Right lung (tissue), 5 donors: ENCODE results near the gene SVEP1. TPM values are rescaled to one million over a fixed set of nuclear protein-coding genes. Genes with fewer than 3 reads are reported as not detected.
"Not testable (repeated sequence)": the region's sequence is repeated elsewhere in the genome, so short reads cannot be mapped to it uniquely, and the experiment has no call there.

ENCODE experiments used
- DNase-seq, 2 donors: peaks; one replicate each; pipeline ENCODE4 v3.0.0-alpha.2; 2013
- polyA plus RNA-seq, 5 donors: library from polyadenylated mRNA; unstranded; fragments of 120-200 nt; gene quantifications; one replicate each; pipeline versions ENCODE4 v1.2.1 to v1.2.3, GENCODE V29; 2013; ENCODE audit warnings: inconsistent platforms in 1 of 5, low replicate concordance in 1 of 5; ENCODE audit not compliant: insufficient read length in 5 of 5, insufficient read depth in 1 of 5

The SVEP1 gene
- polyA plus RNA-seq, 5 donors: 15.8 to 31.9 (median 27.7) TPM

- no peak for DNase-seq
These were observed 1.3 kb upstream of the SVEP1 start for GRCh38 chr9:110580850-110581249.

GRCh38 chr9:110579862-110580219 lies 300 bp upstream of the SVEP1 start:
- peak in 1 of 2 donors; percentile 66 for DNase-seq

- DNase-seq: peak in 1 of 2 donors; percentile 22
These were observed 937 bp downstream of the SVEP1 start for GRCh38 chr9:110578575-110579033.

- DNase-seq: no peak
These were observed 3.6 kb downstream of the SVEP1 start for GRCh38 chr9:110575945-110576344.

GRCh38 chr9:110575169-110575568 lies 4.4 kb downstream of the SVEP1 start:
- no peak for DNase-seq

- no peak for DNase-seq
These were observed 6.2 kb downstream of the SVEP1 start for GRCh38 chr9:110573305-110573704.

- no peak for DNase-seq
These were observed 7.6 kb downstream of the SVEP1 start for GRCh38 chr9:110571801-110572483.

GRCh38 chr9:110566156-110566555 lies 13.4 kb downstream of the SVEP1 start:
- no peak for DNase-seq

GRCh38 chr9:110561826-110562225 lies 17.7 kb downstream of the SVEP1 start:
- no peak for DNase-seq

GRCh38 chr9:110559869-110560268 lies 19.7 kb downstream of the SVEP1 start:
- DNase-seq: no peak

- peak; percentile 90 to 94 for DNase-seq
These were observed 23.8 kb downstream of the SVEP1 start for GRCh38 chr9:110555551-110556331.

- DNase-seq: no peak
These were observed 33.1 kb downstream of the SVEP1 start for GRCh38 chr9:110546411-110546871.

- DNase-seq: no peak
These were observed 33.8 kb downstream of the SVEP1 start for GRCh38 chr9:110545705-110546104.

GRCh38 chr9:110543631-110544051 lies 35.9 kb downstream of the SVEP1 start:
- DNase-seq: peak; percentile 74 to 81

GRCh38 chr9:110541950-110542349 lies 37.6 kb downstream of the SVEP1 start:
- DNase-seq: no peak

- no peak for DNase-seq
These were observed 40.9 kb downstream of the SVEP1 start for GRCh38 chr9:110538647-110539041.

GRCh38 chr9:110537841-110538646 lies 41.5 kb downstream of the SVEP1 start:
- no peak for DNase-seq

GRCh38 chr9:110536822-110537221 lies 42.7 kb downstream of the SVEP1 start:
- DNase-seq: peak; percentile 70 to 80

GRCh38 chr9:110534162-110534561 lies 45.4 kb downstream of the SVEP1 start:
- DNase-seq: not testable (repeated sequence)

- no peak for DNase-seq
These were observed 46.5 kb downstream of the SVEP1 start for GRCh38 chr9:110532908-110533665.

- DNase-seq: no peak
These were observed 47.8 kb downstream of the SVEP1 start for GRCh38 chr9:110531776-110532175.
